ENCODE results near the gene SLA2.
"Not testable (repeated sequence)": the region's sequence is repeated elsewhere in the genome, so short reads cannot be mapped to it uniquely, and the experiment has no call there.

Gene SLA2

DNA sequence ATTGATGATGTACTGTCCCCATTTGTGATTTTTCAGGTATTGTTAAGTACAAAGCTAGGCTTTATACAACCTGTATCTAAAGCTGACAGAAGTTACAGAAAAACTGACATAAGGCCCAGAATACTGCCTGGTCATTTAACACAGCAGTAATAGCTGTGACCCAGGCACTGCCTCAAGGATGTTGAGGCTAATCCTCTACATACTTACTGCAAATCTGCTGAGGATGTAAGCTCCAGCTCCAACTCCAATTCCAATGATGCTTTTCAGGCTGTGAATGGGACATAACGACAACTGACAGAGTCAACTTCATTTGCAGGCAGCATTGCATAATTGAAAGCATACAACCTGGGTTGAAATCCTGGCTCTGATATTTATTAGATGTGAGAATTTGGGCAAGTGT, 36.3 kb upstream of the SLA2 start:
- Histone ChIP-seq H3K4me2 (ENCODE audit: low read length) (no peak overlapping the region), H3K79me2 (ENCODE audit: insufficient read depth, low read length) (no peaks in the 10 kb centered on the region), H2AFZ (ENCODE audit: low read length) (no peak overlapping the region), H3K4me3 (ENCODE audit: low read depth, low read length, poor library complexity, severe bottlenecking) (no peak overlapping the region), H3K27ac (ENCODE audit: low read depth, low read length, poor library complexity, severe bottlenecking) (no peak overlapping the region), H3K36me3 (ENCODE audit: insufficient read depth, low read length) (peaks cover 23% of the 10 kb centered on the region), H4K20me1 (ENCODE audit: insufficient read depth, low read length) (no peaks in the 10 kb centered on the region), H3K9me3 (ENCODE audit: low read length) (no peaks in the 10 kb centered on the region), H3F3A (ENCODE audit: insufficient read depth, low read length) (no peaks in the 10 kb centered on the region), H3K9ac (ENCODE audit: low read length) (no peak overlapping the region), H3K9me2 (ENCODE audit: low read depth, low read length) (no peaks in the 10 kb centered on the region), H3K4me1 (ENCODE audit: insufficient read depth, low read length, severe bottlenecking) (no peaks in the 10 kb centered on the region), H3K27me3 (ENCODE audit: insufficient read depth, low read length) (no peaks in the 10 kb centered on the region)
- no peak for TF ChIP-seq CTCF (IDR thresholded peaks at IDR 0.05; ENCODE audit: low read length)
- TF ChIP-seq EZH2 (IDR thresholded peaks at IDR 0.05; ENCODE audit: borderline replicate concordance, low read length) = no peak

DNA sequence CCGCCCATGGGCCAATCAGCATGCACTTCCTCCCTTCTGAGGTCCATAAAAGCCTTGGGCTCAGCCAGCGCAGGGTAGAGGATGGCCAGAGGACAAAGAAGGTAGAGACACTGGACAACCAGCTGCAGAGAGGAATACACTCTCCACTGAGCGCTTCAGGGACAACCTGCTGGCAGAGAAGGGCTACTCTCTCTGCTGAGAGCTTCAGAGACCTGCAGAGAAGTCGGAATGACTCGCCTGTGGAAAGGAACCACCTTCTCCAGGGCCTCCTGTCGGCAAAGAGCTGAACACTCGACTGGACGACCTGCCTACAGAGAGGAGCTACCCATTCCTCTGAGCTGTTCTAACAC, 31.4 kb upstream of the SLA2 start:
- H3K27ac ChIP-seq (ENCODE audit: low read depth, low read length, poor library complexity, severe bottlenecking) = no peak overlapping the region
- no peaks in the 10 kb centered on the region for H3K9me2 ChIP-seq (ENCODE audit: low read depth, low read length)
- no peaks in the 10 kb centered on the region for H3K79me2 ChIP-seq (ENCODE audit: insufficient read depth, low read length)
- no peaks in the 10 kb centered on the region for H3F3A ChIP-seq (ENCODE audit: insufficient read depth, low read length)
- H3K4me3 ChIP-seq (ENCODE audit: low read depth, low read length, poor library complexity, severe bottlenecking) = no peak overlapping the region
- no peaks in the 10 kb centered on the region for H3K9me3 ChIP-seq (ENCODE audit: low read length)
- H3K4me1 ChIP-seq (ENCODE audit: insufficient read depth, low read length, severe bottlenecking) = no peaks in the 10 kb centered on the region
- no peak overlapping the region for H3K9ac ChIP-seq (ENCODE audit: low read length)
- no peaks in the 10 kb centered on the region for H3K27me3 ChIP-seq (ENCODE audit: insufficient read depth, low read length)
- no peaks in the 10 kb centered on the region for H4K20me1 ChIP-seq (ENCODE audit: insufficient read depth, low read length)
- peaks cover 15% of the 10 kb centered on the region for H3K36me3 ChIP-seq (ENCODE audit: insufficient read depth, low read length)
- H3K4me2 ChIP-seq (ENCODE audit: low read length) = no peak overlapping the region
- no peak overlapping the region for H2AFZ ChIP-seq (ENCODE audit: low read length)
- TF ChIP-seq CTCF (IDR thresholded peaks at IDR 0.05; ENCODE audit: low read length) (no peak), EZH2 (IDR thresholded peaks at IDR 0.05; ENCODE audit: borderline replicate concordance, low read length) (no peak)

- H3K9me2 ChIP-seq (ENCODE audit: low read depth, low read length) = no peaks in the 10 kb centered on the region
- TF ChIP-seq CTCF (IDR thresholded peaks at IDR 0.05; ENCODE audit: low read length) (no peak), EZH2 (IDR thresholded peaks at IDR 0.05; ENCODE audit: borderline replicate concordance, low read length) (no peak)
- no peaks in the 10 kb centered on the region for H3F3A ChIP-seq (ENCODE audit: insufficient read depth, low read length)
- H4K20me1 ChIP-seq (ENCODE audit: insufficient read depth, low read length) = no peaks in the 10 kb centered on the region
- no peak overlapping the region for H3K4me2 ChIP-seq (ENCODE audit: low read length)
- H3K27ac ChIP-seq (ENCODE audit: low read depth, low read length, poor library complexity, severe bottlenecking) = no peak overlapping the region
- no peaks in the 10 kb centered on the region for H3K4me1 ChIP-seq (ENCODE audit: insufficient read depth, low read length, severe bottlenecking)
- H3K79me2 ChIP-seq (ENCODE audit: insufficient read depth, low read length) = no peaks in the 10 kb centered on the region
- H3K27me3 ChIP-seq (ENCODE audit: insufficient read depth, low read length) = no peaks in the 10 kb centered on the region
- H3K9ac ChIP-seq (ENCODE audit: low read length) = no peak overlapping the region
- H3K9me3 ChIP-seq (ENCODE audit: low read length) = no peaks in the 10 kb centered on the region
- no peak overlapping the region for H3K4me3 ChIP-seq (ENCODE audit: low read depth, low read length, poor library complexity, severe bottlenecking)
- no peak overlapping the region for H2AFZ ChIP-seq (ENCODE audit: low read length)
- peaks cover 15% of the 10 kb centered on the region for H3K36me3 ChIP-seq (ENCODE audit: insufficient read depth, low read length)
These were observed 30.9 kb upstream of the SLA2 start for GRCh38 chr20:36676701-36677421.

- not testable (repeated sequence) for H3K4me1 ChIP-seq (ENCODE audit: insufficient read depth, low read length, severe bottlenecking); H3K9me3 ChIP-seq (ENCODE audit: low read length); H3F3A ChIP-seq (ENCODE audit: insufficient read depth, low read length); H3K27me3 ChIP-seq (ENCODE audit: insufficient read depth, low read length); H3K79me2 ChIP-seq (ENCODE audit: insufficient read depth, low read length); H3K36me3 ChIP-seq (ENCODE audit: insufficient read depth, low read length); H3K4me3 ChIP-seq (ENCODE audit: low read depth, low read length, poor library complexity, severe bottlenecking); H3K27ac ChIP-seq (ENCODE audit: low read depth, low read length, poor library complexity, severe bottlenecking); H2AFZ ChIP-seq (ENCODE audit: low read length); H3K9ac ChIP-seq (ENCODE audit: low read length); H3K9me2 ChIP-seq (ENCODE audit: low read depth, low read length); H3K4me2 ChIP-seq (ENCODE audit: low read length); H4K20me1 ChIP-seq (ENCODE audit: insufficient read depth, low read length)
These were observed 29.5 kb upstream of the SLA2 start for GRCh38 chr20:36675545-36675944.

Measured in OCI-LY1 (cell line).